HG03103 (cell line): ENCODE results near the gene LETMD1.
A peak's percentile ranks its signal among the peaks of the same experiment; 100 is the strongest.
"Not testable (repeated sequence)": the region's sequence is repeated elsewhere in the genome, so short reads cannot be mapped to it uniquely, and the experiment has no call there.

Experiments
- ATAC-seq: cut with Tn5 transposase; IDR thresholded peaks from one replicate; pipeline ENCODE4 v1.9.1; 2021; ENCODE audit warnings: low read depth; ENCODE audit not compliant: unreplicated experiment

Gene LETMD1

GRCh38 chr12:51075390-51075789 is 27.3 kb downstream of the LETMD1 start:
- ATAC-seq = no peak

DNA sequence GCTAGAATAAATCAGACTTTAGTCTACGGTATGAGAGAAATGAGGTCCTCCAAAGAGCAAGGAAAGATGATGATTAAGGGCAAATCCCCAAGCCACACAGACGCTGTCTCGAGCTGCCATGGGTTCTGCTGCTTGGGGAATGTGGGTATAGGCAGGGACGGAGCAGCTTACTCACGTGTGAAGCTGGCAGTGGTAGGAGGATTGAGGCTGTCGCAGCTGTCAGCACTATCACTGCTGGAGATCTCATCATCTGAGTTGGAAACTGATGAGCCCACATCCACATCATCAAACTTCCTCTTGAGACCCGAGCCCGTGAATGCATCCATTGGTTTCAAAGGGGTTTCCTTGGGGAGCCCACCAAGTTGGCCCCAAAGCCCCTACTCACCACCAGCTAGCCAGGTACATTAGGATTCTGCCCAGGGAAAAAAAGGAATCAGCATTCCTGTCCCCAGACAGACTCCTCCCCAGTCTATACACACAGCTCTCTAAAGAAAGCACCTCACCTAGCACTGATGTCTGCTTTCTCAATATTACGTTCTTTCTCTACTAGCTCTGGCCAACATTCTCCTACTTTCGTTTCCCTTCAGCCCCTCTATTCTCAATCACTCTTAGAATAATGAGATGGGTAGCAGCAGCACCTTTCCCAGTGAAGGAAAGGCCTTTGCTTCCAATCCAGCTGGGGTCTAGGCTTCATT is 28.3 kb downstream of the LETMD1 start:
- ATAC-seq = no peak

- ATAC-seq = no peak
These were observed 29.8 kb downstream of the LETMD1 start for GRCh38 chr12:51077930-51078329.

DNA sequence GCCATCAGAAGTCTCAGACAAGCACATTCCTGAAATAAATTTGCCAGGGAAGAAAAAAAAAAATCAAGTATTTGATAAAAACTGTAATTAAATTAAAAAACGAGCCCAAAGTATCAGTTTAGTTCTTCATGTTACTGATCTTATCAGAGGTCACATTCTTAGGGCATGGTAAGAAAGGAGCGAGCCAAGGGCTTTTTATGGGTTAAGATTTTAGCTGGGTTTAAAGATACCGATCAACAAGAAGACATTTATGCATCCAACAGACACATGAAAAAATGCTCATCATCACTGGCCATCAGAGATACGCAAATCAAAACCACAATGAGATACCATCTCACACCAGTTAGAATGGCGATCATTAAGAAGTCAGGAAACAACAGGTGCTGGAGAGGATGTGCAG is 30.2 kb downstream of the LETMD1 start:
- ATAC-seq = not testable (repeated sequence)

GRCh38 chr12:51078866-51079265 is 30.7 kb downstream of the LETMD1 start:
- ATAC-seq = not testable (repeated sequence)

- no peak for ATAC-seq
These were observed 32.0 kb downstream of the LETMD1 start for GRCh38 chr12:51080136-51080535.

- ATAC-seq = no peak
These were observed 33.3 kb downstream of the LETMD1 start for GRCh38 chr12:51081421-51081820.

GRCh38 chr12:51082561-51083125 is 34.5 kb downstream of the LETMD1 start:
- ATAC-seq = no peak

GRCh38 chr12:51083126-51083833 is 35.2 kb downstream of the LETMD1 start, which contains the start of gene CSRNP2:
TSS of gene CSRNP2 (minus strand) at chr12:51083596. CDS start at chr12:51076561, 7,035 bp downstream.
- ATAC-seq = peak; percentile 91

GRCh38 chr12:51085757-51086156 is 37.6 kb downstream of the LETMD1 start:
- ATAC-seq = no peak

DNA sequence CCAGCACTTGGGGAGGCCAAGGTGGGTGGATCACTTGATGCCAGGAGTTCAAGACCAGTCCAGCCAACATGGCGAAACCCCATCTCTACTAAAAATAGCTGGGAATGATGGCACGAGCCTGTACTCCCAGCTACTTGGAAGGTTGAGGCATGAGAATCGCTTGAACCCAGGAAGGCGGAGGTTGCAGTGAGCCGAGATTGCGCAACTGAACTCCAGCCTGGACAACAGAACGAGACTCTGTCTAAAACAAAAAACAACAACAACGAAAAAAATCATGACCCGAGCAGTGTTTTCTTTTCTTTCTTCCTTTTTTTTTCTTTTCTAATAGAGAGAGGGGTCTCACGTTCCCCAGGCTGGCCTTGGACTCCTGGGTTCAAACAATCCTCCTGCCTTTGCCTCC is 38.8 kb downstream of the LETMD1 start:
- ATAC-seq = no peak

DNA sequence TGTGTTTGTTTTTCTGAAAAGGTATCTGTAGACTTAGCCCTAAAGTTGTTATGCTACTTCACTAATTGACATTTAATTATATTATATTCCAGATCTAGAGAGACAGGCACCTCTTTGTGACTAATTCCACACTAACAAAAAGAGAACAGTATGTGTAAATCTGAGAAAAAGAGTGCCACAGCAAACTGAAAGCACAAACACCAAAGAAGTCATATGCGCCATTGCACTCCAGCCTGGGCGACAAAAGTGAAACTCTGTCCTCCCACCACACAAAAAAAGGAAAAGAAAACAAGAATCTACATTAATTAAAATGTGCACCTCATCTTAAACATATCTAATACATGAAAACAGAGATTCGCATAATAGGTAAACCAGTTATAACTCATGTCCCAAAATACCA is 39.7 kb downstream of the LETMD1 start:
- ATAC-seq = no peak

DNA sequence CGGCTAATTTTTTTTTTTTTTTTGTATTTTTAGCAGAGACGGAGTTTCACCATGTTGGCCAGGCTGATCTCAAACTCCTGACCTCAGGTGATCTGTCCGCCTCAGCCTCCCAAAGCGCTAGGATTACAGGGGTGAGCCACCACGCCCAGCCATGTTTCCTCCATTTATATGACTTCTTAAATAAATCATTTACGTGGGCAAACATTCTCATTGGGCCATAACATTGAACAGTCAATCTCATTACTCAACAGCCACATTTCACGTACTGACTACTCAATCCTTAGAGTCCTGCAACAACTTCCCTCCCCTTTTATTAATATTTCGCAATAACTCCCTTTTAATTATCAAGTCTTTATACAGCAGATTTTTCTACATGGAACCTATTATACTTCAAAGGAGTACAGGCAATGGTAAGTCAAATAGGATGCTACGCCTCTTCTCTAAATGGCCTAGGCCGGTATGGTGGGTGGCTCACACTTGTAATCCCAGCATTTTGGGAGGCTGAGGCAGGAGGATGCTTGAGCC is 42.6 kb downstream of the LETMD1 start:
- ATAC-seq = no peak

DNA sequence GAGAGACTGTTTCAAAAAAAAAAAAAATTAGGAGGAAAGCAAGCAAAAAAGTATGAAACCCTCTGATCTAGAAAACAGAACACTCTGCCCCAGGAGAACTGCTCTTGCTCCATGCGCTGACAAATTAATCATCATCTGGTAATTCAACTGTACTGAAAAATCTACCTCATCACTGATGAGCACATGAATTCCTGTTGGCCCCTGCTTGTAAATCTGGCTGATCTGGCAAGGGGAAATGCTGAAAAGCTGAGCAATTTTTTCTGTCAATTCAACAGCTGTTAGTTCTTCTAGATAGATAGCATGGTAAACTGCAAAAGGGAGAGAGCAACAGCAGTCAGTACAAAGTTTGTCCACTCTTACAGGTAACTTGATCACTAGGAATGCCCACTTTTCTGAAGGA is 50.5 kb downstream of the LETMD1 start:
- ATAC-seq = no peak

DNA sequence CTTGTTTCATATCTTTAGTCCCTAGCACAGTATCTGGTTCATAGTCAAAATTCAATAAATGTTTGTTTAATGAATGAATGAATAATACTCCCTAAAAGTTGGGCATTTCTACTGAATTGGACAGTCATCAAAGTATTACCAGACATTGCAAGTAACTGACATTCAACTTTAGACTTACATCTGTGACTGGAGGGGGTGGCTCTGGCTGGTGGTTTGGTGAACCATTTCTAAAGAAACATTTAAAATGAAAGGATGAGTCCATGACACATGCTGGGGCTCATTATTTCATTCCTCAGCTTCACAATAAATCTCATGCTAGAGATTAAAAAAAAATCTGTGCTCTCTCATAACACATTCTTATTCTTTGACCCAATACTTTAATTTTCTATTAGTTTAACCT is 55.9 kb downstream of the LETMD1 start:
- no peak for ATAC-seq

- no peak for ATAC-seq
These were observed 60.0 kb downstream of the LETMD1 start for GRCh38 chr12:51108136-51108535.
